HG02943 (cell line): Measurements from ENCODE around the gene INO80E.

Source experiments
- ATAC-seq: cut with Tn5 transposase; IDR thresholded peaks from one replicate; pipeline ENCODE4 v1.9.1; 2021; ENCODE audit warnings: mild to moderate bottlenecking, low read depth, moderate library complexity; ENCODE audit not compliant: unreplicated experiment

INO80E gene

DNA sequence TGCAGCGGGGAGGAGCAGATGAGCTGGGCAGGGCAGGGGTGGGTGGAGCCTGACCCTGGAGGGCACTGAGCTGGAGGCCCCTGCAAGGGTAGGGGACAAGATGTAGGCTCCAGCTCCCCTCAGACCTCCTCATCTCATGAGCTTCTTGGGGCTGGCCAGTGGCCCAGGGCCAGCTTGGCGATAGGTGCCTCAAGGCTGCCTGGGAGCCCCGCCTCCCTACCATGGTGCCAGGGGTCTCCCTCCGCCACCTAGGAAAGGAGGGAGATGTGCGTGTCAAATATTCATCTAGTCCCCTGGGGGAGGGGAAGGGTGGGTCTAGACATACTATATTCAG lies 4.5 kb upstream of the INO80E start:
- no peak for ATAC-seq

DNA sequence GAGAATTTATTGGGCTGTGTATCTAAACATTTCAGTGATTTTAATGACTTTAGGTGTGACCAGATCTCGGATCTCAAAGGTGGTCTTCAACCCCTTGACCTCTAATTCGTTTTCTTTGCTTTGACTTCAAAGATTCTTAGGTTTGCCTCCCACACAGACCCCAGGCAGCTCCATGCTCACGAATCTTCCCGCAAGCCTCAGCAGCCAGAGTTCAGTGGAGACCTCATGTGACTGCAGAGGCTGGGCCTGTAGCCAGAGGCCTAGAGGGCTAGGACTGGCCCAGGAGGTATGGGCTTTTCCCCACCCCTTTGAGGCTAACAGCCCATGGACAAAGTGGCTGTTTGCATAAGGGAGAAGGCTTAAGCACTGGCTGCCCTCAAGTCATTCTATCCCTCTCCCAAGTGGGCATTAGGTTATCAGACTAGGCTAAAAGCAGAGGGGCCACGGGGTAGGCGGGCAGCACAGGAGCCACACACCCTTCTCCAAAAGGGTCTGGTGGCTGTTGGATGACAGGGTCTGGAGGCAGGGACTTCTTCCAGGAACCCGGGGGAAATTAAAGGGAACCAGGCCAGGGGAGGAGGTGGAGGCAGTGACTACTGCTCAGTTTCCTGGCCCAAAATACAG lies 3.6 kb upstream of the INO80E start:
- ATAC-seq = no peak

DNA sequence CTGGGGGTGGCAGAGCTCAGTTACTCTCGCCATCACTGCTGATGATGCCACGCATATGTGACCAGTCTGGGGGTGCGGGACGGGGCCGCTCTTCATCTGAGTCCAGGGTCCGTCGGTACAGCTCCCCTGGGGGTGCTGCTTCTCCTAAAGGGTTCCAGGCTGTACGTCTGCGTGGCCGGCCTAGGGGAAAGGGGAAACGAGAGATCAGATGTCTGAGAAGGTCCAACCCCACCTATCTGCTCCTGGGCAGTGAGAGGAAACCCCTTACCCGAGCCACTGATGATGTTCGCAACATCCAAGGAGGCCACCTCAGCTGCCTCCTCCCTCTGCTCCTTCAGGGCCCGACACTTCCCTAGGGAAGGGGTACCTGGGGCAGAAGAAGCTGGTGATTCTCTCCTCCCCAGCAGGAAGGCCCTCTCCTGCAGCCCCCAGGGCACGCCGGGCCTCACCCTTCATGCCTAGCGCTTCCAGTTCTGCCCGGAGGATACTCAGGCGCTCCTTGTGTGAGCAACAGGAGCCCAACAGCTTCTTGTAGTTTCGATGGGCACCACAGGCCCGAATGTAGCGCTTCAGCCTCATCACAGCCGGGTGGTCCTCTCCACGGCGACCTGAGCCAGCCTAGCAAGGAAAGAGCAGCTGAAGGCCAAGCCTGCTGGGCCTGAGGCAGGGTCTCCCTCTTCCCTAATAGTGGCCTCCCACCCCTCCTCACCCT lies 2.7 kb upstream of the INO80E start:
- no peak for ATAC-seq

- ATAC-seq = no peak
These were observed 2.0 kb upstream of the INO80E start for GRCh38 chr16:29993903-29994599.

DNA sequence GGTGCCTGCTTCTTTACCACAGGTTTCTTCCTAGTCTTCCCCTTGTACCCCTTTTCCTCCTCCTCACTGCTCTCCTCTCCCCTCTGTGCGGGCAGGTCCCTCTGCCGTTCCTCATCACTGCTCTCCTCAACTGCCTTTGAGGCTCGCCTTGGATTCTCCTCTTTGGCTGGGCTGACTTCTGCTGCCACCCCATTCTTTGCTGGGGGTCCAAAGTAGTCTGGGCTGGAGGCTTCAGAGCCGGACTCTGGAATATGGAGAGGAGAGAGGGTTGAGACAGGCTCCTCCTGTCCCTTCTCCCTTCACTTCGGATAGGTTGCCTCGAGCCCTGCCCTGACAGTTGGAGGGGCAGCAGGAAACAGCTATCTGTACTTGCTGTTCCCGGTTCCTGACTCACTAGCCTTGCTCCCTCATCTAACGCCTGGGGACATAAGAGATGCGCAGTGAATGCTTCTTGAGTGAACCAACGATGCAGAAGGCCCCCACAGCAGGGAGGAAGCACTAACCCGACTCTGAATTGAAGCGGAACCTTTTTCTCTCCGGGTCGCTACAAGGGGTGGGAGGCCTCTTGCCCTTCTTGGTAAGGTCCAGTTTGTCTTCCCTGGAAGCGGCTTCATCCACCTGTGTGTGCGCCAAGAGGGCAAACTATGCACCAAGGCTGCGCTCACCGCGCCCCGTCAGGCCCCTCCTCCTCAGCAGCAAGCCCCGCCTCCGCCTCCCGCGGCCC lies 1.3 kb upstream of the INO80E start:
- peak; percentile 39 for ATAC-seq

DNA sequence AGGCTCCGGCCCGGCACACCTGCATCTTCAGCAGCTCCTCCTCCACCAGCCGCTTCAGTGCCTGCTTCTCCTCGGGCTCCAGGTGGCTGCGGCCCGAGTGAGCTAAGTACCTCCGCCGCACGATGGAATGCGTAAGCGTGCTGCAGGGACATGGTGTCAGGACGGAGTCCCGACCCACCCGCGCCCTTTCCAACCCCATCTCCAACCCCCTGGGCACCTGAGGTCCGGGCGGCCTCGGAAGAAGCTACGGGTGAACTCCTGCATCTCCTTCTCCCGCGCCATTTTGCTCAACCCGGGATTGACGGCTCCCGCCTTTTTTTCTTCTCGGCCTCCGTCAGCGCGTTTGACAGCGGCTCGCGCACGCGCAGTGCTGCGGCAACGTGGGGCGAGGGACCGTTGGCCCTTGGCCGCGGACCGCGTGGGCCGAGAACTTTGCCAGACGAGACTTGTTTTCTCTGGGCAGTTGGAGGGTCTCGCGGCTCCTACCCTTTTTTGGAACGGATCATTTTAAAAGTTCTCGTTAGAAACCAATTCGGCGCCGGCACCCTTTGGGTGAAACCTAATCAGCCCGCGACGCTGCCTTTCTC lies 624 bp upstream of the INO80E start, which contains the start of gene HIRIP3:
TSS of gene HIRIP3 (minus strand) at position 294 of the 587 bp plus-strand sequence. CDS start at position 282, 12 bp downstream.
- peak; percentile 49 for ATAC-seq

- no peak for ATAC-seq
These were observed 767 bp downstream of the INO80E start for GRCh38 chr16:29996766-29997250.

DNA sequence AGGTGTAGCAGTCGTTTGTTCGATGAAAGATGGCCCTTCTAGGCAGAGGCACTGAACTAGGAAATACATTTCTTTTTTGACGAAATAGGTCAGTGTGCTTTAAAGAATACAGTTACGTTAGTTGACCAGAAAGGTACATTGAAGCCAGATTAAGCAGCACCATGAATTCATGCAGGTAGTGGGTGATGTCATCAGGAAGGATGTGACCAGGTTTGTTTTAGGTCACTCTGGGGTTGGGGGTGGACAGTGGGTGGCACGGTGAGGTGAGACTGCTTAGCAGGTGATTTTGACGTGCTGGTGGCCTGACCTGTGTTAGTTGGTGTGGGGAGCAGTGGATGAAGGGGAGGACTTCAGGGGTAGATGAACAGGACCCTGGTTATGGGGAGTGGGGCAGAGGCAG lies 3.6 kb downstream of the INO80E start:
- ATAC-seq = no peak

DNA sequence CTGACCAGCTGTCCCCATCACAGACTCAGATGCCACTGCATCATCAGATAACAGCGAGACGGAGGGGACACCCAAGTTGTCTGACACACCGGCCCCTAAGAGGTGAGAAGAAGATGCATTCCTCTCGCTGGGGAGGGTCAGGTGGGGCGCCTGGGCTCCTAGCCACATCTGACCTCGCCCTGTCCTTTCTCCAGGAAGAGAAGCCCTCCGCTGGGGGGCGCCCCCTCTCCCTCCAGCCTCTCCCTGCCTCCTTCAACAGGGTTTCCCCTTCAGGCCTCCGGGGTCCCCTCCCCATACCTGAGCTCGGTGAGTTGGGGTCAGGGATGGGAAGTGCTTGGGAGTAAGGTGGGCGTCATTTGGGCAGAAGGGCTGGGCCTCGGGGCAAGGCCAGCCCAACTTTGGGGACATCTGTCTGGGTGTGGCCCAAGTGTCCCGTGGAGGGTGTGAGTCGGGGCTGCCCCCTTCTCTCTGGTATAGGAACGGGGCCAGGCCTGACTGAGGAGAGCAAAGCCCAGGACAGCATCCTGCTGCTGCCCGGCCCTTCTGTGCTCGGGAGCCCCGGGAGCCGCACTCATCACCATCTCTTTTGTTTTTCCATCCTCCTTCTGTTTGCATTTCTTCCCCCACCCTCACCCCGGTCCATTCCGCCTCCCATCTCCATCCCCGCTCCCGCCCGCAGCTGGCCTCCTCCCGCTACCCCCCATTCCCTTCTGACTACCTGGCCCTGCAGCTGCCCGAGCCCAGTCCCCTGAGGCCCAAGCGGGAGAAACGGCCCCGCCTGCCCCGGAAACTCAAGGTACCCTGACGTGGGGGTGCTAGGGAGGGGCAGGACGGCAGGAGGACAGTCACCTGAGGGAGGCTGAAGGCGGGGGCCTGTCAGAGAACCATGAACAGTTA lies 4.9 kb downstream of the INO80E start:
- no peak for ATAC-seq

- no peak for ATAC-seq
These were observed 6.7 kb downstream of the INO80E start for GRCh38 chr16:30002614-30003346.

DNA sequence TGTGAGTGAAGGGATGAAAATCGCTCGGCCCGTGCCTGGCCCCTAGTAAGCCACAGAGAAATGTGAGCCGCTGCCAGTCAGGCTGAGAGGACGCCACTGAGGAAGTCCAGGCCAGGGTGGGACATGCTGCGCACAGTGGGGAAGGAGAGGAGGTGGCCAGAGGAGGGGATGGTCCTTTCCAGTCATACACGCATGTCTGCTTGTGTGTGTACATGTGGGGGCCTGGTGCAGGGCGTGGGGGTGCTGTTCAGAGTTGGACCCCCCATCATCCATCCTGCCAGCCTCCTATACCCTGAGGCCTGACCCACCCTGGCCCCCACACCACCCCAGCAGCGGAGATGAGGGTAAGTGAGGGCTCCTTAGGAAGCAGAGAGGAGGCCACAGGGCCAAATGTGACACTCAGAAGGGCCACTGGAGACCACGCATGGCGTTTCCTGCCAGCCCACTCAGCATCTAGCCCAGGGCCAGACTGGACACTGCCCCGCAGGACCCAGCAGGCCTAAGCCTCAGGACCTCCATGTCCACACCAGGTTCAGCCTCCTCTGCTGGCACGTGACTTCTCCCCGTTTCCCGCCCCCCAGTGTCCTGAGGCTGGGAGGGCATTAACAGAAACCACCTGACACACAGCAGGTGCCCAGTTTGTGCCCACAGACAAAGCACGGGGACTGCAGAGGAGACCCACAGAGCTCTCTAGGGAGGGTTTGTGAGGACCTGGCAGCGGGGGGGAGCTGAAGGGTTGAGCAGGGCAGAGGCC lies 7.8 kb downstream of the INO80E start:
- no peak for ATAC-seq

GRCh38 chr16:30004424-30004776 lies 8.4 kb downstream of the INO80E start:
- no peak for ATAC-seq

GRCh38 chr16:30004811-30005242 lies 8.8 kb downstream of the INO80E start:
- no peak for ATAC-seq

DNA sequence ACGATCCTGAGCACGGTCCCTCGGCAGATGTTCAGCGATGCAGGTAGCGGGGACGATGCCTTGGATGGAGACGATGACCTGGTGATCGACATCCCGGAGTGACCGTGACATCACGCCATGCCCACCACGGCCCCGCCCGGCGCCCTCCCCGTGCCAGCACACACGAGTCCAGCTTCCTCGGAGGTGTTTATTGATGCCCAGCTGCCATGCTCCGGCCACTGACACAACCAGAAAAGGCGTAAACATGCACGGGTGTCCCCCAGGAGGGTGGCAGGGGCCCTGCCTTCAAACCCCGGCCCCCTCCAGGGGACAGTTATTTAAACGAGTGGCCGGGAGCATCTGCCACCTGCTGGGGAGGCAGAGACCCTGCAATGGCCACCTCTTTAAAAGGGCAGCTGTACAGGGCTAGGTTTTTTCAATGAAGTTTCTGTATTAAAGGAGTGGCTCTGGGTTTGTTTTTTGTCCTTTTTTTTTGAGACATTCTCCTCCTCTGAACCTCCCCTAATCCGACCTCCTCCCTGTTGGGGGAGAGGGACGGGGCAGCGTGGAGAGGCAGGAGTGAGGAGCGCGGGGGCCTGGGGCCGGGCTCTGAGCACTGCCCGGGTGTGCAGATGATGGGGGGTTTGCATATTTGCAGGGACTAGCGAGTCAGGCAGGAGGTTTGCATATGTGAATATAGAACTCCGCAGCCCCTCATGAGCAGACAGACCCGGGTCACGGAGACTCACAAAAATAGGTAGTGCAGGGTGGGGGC lies 9.5 kb downstream of the INO80E start:
- no peak for ATAC-seq

DNA sequence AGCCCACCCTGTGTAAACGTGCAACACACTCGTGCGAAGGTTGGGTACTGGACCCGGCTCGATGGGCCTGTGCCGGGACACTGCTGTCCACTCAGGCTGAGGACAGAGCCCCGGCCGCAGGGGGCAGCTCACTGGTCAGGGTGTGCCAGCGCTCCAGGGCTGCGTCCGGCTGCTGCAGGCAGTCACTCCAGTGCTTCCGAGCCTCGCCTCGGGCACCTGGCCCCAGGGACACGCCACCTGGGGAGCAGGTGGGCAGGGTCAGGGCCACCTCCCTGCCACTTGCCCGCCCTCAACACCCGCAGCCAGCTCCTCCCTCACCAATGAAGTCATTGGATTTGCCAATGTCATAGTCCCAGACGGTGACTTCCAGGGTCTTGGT lies 10.0 kb downstream of the INO80E start:
- ATAC-seq = no peak

GRCh38 chr16:30006659-30007377 lies 10.8 kb downstream of the INO80E start:
- no peak for ATAC-seq

DNA sequence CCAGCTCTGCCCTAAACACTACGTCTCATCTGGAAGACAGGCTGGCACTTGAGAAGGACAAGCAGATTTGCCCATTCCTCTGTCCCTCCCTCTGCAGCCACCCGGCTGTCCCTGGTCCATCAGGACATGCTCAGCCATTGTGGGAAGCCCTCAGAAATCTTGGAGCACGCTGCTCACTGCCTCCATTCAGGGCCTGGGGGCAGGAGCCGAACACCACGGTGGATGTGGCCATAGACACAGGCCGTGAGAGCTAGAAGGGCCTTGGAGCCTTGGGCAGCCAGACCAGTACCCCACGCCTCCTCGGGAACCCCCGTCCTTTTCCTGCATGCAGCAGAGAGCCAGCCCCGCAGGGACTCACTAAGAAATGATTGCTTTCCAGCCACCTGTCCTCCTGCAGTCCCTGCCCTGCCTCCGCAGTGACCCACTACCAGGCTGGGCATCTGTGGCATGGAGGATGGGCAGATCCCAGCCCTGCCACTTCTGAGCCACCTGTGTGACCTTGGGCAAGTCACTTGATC lies 11.4 kb downstream of the INO80E start:
- no peak for ATAC-seq
